Sigmoid colon (tissue), 7 donors: ENCODE measurements around the gene ARF3. TPM values are rescaled to one million over a fixed set of nuclear protein-coding genes. Genes with fewer than 3 reads are reported as not detected.

Experiments used
- DNase-seq: peaks from one replicate; pipeline ENCODE4 v3.0.0-alpha.2; 2019
- H3K27ac ChIP-seq, 4 donors: fragments of 200-600 bp; sonication (generic); one replicate each; pipeline ENCODE4 v1.5.1; 2016 to 2019; ENCODE audit warnings: mild to moderate bottlenecking in 1 of 4
- H3K27me3 ChIP-seq, 3 donors: fragments of 200-600 bp; sonication (generic); one replicate each; pipeline ENCODE4 v1.5.1; 2019; ENCODE audit warnings: mild to moderate bottlenecking in 1 of 3
- H3K36me3 ChIP-seq, 4 donors: fragments of 200-600 bp; sonication (generic); one replicate each; pipeline ENCODE4 v1.5.1; 2016 to 2019
- H3K4me1 ChIP-seq, 4 donors: fragments of 200-600 bp; sonication (generic); one replicate each; pipeline ENCODE4 v1.5.1; 2017 to 2019
- H3K4me3 ChIP-seq, 4 donors: fragments of 200-600 bp; sonication (generic); one replicate each; pipeline ENCODE4 v1.5.1; 2017 to 2019; ENCODE audit warnings: mild to moderate bottlenecking in 2 of 4, moderate library complexity in 1 of 4
- H3K9me3 ChIP-seq, 4 donors: fragments of 200-600 bp in 3 of 4; sonication (generic) in 3 of 4; one replicate each; pipeline versions ENCODE4 v1.5.1 to v1.6.1; 2013 to 2019
- CTCF ChIP-seq, 4 experiments: fragments of 450-650 bp in 3 of 4; fragments of 200-600 bp in 1 of 4; IDR thresholded peaks; one replicate each; pipeline ENCODE4 v1.5.1; 2016 to 2019; ENCODE audit warnings: antibody characterized with exemption in 4 of 4, mild to moderate bottlenecking in 3 of 4, moderate library complexity in 2 of 4
- EP300 ChIP-seq, 4 donors: sonication (generic); formaldehyde crosslinking; IDR thresholded peaks; one replicate each; pipeline ENCODE4 v1.6.1; 2017; ENCODE audit warnings: antibody characterized with exemption in 4 of 4
- POLR2A ChIP-seq, 2 donors: fragments of 450-650 bp; IDR thresholded peaks; one replicate each; pipeline ENCODE4 v1.6.1; 2016; ENCODE audit warnings: antibody characterized with exemption in 2 of 2, mild to moderate bottlenecking in 2 of 2, moderate library complexity in 2 of 2
- POLR2AphosphoS5 ChIP-seq, 4 donors: sonication (generic); formaldehyde crosslinking; IDR thresholded peaks; one replicate each; pipeline ENCODE4 v1.6.1; 2017; ENCODE audit warnings: antibody characterized with exemption in 4 of 4
- WGBS, 2 donors: extraction: QIAGEN DNeasy Blood & Tissue Kit; methylation state at CpG; one replicate each; pipeline ENCODE4 v1.1.7; 2013; 5-methylcytosine and 5-hydroxymethylcytosine counted together
- intact Hi-C: fragments of 100-400 bp; cut with DNase I; formaldehyde crosslinking; loops from one replicate; pipeline ENCODE4 v1.15.1; 2023
- polyA plus RNA-seq, 3 donors: library from polyadenylated mRNA; stranded (reverse); fragments of 200-250 nt; gene quantifications; one replicate each; pipeline ENCODE4 v1.2.3, GENCODE V29; 2013
- total RNA-seq, 4 donors: library from RNA; depleted of rRNA; stranded (reverse); fragments of >200 nt; gene quantifications; one replicate each; pipeline ENCODE4 v1.1.0, GENCODE V29; 2016
- donor health status: healthy with polysubstance abuse.
- donor health status: Bipolar disorder and iron deficiency.
- donor health status: healthy.

The ARF3 gene
- total and polyA plus RNA-seq, 7 donors = 37.9 to 161 (median 61.0) TPM

- H3K27me3 ChIP-seq = peaks cover 27 to 97% (median 48%) of the 10 kb centered on the region in 3 donors
- H3K27ac ChIP-seq = no peak overlapping the region
- no peaks in the 10 kb centered on the region for H3K36me3 ChIP-seq
- intact Hi-C loops = no loop called here
- no peak for TF ChIP-seq POLR2AphosphoS5 (IDR thresholded peaks at IDR 0.05)
- TF ChIP-seq POLR2A (IDR thresholded peaks at IDR 0.05) = no peak
- TF ChIP-seq EP300 (IDR thresholded peaks at IDR 0.05) = no peak
- TF ChIP-seq CTCF (IDR thresholded peaks at IDR 0.05) = no peak
- peaks cover 0 to 33% (median 32%) of the 10 kb centered on the region in 4 donors for H3K4me1 ChIP-seq
- WGBS, 2 donors = 66 to 76% methylated on average over 3 of the region's 3 CpGs
- no peak overlapping the region for H3K4me3 ChIP-seq
- no peaks in the 10 kb centered on the region for H3K9me3 ChIP-seq
- DNase-seq = no peak
Observed at GRCh38 chr12:48993787-48994186, 36.5 kb upstream of the ARF3 start.

GRCh38 chr12:48991247-48992050, 34.2 kb upstream of the ARF3 start:
- Histone ChIP-seq H3K27me3 (peaks cover 17 to 99% (median 38%) of the 10 kb centered on the region in 3 donors), H3K4me3 (no peak overlapping the region), H3K9me3 (no peaks in the 10 kb centered on the region), H3K36me3 (no peaks in the 10 kb centered on the region), H3K27ac (no peak overlapping the region), H3K4me1 (peaks cover 0 to 13% (median 11%) of the 10 kb centered on the region in 4 donors)
- 66 to 76% methylated on average over 8 of the region's 8 CpGs for WGBS, 2 donors
- intact Hi-C loops = no loop called here
- DNase-seq = no peak
- TF ChIP-seq POLR2A (IDR thresholded peaks at IDR 0.05) (no peak), EP300 (IDR thresholded peaks at IDR 0.05) (no peak)

GRCh38 chr12:48990552-48990951, 33.3 kb upstream of the ARF3 start:
- H3K27me3 ChIP-seq = peaks cover 22 to 99% (median 41%) of the 10 kb centered on the region in 3 donors
- no peak for TF ChIP-seq POLR2AphosphoS5 (IDR thresholded peaks at IDR 0.05)
- no peak for TF ChIP-seq CTCF (IDR thresholded peaks at IDR 0.05)
- TF ChIP-seq EP300 (IDR thresholded peaks at IDR 0.05) = no peak
- TF ChIP-seq POLR2A (IDR thresholded peaks at IDR 0.05) = no peak
- intact Hi-C loops = no loop called here
- no peaks in the 10 kb centered on the region for H3K9me3 ChIP-seq
- H3K4me3 ChIP-seq = no peak overlapping the region
- no peak for DNase-seq
- H3K27ac ChIP-seq = no peak overlapping the region
- H3K4me1 ChIP-seq = peaks cover 0 to 12% (median 10%) of the 10 kb centered on the region in 4 donors
- H3K36me3 ChIP-seq = no peaks in the 10 kb centered on the region

GRCh38 chr12:48988030-48988649, 30.9 kb upstream of the ARF3 start:
- peaks cover 12 to 91% (median 34%) of the 10 kb centered on the region in 3 donors for H3K27me3 ChIP-seq
- TF ChIP-seq EP300 (IDR thresholded peaks at IDR 0.05) (no peak), CTCF (IDR thresholded peaks at IDR 0.05) (peak; percentile 20 to 71 (median 52))
- DNase-seq = no peak
- H3K4me3 ChIP-seq = no peak overlapping the region
- H3K36me3 ChIP-seq = no peaks in the 10 kb centered on the region
- H3K9me3 ChIP-seq = no peaks in the 10 kb centered on the region
- intact Hi-C loops = no loop called here
- H3K4me1 ChIP-seq = no peaks in the 10 kb centered on the region
- WGBS, 2 donors = 22 to 29% methylated on average over 16 of the region's 16 CpGs
- H3K27ac ChIP-seq = no peak overlapping the region

GRCh38 chr12:48986720-48987291, 29.5 kb upstream of the ARF3 start:
- Histone ChIP-seq H3K4me1 (no peaks in the 10 kb centered on the region), H3K27ac (no peak overlapping the region), H3K4me3 (no peak overlapping the region), H3K36me3 (no peaks in the 10 kb centered on the region), H3K9me3 (no peaks in the 10 kb centered on the region), H3K27me3 (peaks cover 15 to 89% (median 46%) of the 10 kb centered on the region in 3 donors)
- intact Hi-C loops = no loop called here
- 72 to 80% methylated on average over 23 of the region's 23 CpGs for WGBS, 2 donors
- no peak for TF ChIP-seq EP300 (IDR thresholded peaks at IDR 0.05)
- TF ChIP-seq POLR2AphosphoS5 (IDR thresholded peaks at IDR 0.05) = no peak
- TF ChIP-seq CTCF (IDR thresholded peaks at IDR 0.05) = no peak
- TF ChIP-seq POLR2A (IDR thresholded peaks at IDR 0.05) = no peak
- no peak for DNase-seq
